ENCODE measurements around the gene TECPR2.
"Not testable (repeated sequence)": the region's sequence is repeated elsewhere in the genome, so short reads cannot be mapped to it uniquely, and the experiment has no call there.

TECPR2 gene

GRCh38 chr14:102525219-102525928 is 162.6 kb downstream of the TECPR2 start:
- no peak for DNase-seq (ENCODE audit: low read depth in 1 of 2, low spot score in 1 of 2)

- DNase-seq (ENCODE audit: low read depth in 1 of 2, low spot score in 1 of 2) = no peak
Observed at GRCh38 chr14:102525929-102526497, 163.3 kb downstream of the TECPR2 start.

DNA sequence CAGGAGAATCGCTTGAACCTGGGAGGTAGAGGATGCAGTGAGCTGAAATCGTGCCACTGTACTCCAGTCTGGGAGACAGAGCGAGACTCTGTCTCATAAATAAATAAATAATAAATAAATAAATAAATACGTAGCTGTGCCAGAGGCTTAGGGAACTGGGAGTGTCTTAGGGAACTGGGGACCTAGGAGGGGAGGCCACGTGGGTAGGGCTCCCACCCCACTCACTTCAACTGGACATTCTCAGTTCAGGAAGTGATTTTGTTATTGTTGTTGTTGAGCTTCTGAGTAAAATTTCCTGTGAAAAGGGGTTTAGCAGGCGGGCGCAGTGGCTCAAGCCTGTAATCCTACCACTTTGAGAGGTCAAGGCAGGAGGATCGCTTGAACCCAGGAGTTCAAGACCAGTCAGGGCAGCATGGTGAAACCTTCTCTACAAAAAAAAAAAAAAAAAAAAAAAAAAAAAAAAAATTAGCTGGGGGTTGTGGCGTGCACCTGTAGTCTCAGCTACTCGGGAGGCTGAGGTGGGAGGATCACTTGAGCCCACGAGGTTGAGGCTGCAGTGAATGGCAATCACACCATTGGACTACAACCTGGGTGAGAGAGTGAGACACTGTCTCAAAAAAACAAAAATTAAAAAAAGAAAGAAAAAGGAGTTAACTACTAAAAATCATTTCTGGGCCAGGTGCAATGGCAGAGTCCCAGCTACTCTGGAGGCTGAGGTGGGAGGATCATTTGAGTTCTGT is 165.9 kb downstream of the TECPR2 start:
- no peak for DNase-seq (ENCODE audit: low read depth in 1 of 2, low spot score in 1 of 2)

DNA sequence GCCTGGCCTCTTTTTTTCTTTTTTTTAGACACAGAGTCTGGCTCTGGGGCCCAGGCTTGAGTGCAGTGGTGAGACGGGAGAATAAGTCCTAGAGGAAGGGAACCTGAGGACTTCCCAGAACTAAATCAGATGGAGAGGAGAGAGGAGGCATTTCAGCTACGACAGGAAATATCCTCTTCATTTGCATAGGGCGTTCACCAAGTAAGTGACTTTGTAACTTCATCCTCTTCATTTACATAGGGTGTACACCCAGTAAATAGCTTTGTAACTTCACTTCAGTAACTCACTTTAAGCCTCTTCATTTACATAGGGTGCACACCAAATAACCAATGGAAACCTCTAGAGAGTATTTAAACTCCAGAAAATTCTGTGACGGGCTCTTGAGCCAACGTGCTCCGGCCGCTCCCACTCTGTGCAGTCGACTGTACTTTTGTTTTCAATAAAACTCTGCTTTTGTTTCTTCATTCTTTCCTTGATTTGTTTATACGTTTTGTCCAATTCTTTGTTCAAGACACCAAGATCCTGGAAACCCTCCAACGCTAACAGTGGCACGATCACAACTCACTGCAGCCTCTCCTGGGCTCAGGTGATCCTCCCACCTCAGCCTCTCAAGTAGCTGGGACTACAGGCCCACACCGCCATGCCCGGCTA is 168.2 kb downstream of the TECPR2 start:
- no peak for DNase-seq (ENCODE audit: low read depth in 1 of 2, low spot score in 1 of 2)

- DNase-seq (ENCODE audit: low read depth in 1 of 2, low spot score in 1 of 2) = no peak
Observed at GRCh38 chr14:102532204-102532658, 169.5 kb downstream of the TECPR2 start.

GRCh38 chr14:102537981-102538601 is 175.3 kb downstream of the TECPR2 start:
- DNase-seq (ENCODE audit: low read depth in 1 of 2, low spot score in 1 of 2) = no peak

GRCh38 chr14:102538602-102539543 is 176.1 kb downstream of the TECPR2 start:
- DNase-seq (ENCODE audit: low read depth in 1 of 2, low spot score in 1 of 2) = no peak

DNA sequence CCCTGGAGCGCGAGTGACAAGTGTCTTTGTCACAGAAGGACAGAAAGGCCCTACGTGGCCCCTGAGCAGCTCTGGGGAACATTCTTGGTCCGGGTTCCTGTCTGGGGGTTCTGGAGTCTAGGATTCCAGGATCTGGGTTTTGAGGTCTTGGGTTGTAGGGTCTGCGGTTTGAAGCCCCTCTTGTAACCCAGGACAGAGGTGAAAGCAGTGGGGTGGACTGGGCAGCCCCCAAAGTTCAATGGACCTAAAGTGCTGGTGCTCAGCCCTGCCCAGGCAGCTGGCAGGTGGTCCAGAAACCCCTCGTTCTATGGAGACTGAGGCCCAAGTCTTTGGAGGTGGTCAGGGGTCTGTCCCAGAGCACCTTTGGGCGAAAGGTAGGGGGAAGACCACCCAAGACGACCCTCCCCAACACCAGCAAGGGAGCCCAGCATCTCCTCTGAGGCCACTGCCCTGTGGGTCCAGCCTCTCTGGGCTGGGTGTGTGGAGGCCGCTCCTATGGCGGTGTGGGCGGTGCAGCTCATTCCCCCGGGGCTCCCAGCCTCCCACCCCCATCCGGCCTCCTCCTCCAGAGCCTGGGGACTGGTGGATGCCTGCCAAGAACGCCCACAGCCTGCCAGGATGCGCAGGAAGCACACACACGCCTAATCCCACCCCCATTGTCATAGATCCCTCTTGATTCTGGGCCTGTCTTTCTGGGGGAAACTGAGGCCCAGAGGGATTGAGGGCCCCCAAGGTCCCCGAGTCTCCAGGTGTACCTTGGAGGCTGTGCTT is 177.0 kb downstream of the TECPR2 start:
- DNase-seq (ENCODE audit: low read depth in 1 of 2, low spot score in 1 of 2) = no peak

DNA sequence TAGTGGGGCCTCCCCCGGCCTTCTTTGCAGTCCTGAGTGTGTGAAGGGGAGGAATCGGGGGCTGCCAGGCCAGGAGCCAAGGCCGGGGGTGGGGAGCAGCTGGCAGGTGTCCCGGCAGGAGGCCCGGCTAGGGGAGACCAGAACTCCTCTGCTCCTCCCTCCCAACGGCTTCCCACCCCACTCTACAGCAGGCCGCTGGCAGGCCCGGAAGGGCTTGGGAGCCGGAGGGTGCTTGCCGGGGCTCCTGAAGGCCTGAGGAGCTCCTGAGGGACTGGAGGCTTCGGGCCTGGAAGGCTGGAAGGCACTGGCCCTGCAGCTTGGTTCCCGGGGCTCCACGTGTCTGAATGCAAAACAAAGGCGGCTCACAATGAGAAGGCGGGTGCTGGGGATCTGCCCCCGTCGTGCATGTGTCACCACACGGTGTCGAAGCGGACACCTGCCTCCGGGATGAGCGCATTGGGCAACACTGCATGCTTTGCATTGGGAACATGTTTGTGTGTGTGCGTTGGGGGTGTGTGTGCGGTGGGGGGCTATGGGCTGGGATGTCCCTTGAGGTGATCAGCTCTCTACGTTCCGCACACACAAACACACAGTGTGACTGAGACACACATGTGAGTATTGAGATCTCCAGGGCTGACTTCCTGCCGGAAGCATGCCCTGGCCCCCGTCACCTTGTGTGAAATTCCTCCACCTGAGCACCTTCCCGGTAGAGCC is 177.7 kb downstream of the TECPR2 start:
- no peak for DNase-seq (ENCODE audit: low read depth in 1 of 2, low spot score in 1 of 2)

GRCh38 chr14:102541029-102541491 is 178.3 kb downstream of the TECPR2 start:
- DNase-seq (ENCODE audit: low read depth in 1 of 2, low spot score in 1 of 2) = not testable (repeated sequence)

GRCh38 chr14:102541771-102542170 is 179.0 kb downstream of the TECPR2 start:
- DNase-seq (ENCODE audit: low read depth in 1 of 2, low spot score in 1 of 2) = no peak

GRCh38 chr14:102544046-102544746 is 181.5 kb downstream of the TECPR2 start:
- no peak for DNase-seq (ENCODE audit: low read depth in 1 of 2, low spot score in 1 of 2)

GRCh38 chr14:102544747-102545460 is 182.2 kb downstream of the TECPR2 start:
- DNase-seq (ENCODE audit: low read depth in 1 of 2, low spot score in 1 of 2) = no peak

DNA sequence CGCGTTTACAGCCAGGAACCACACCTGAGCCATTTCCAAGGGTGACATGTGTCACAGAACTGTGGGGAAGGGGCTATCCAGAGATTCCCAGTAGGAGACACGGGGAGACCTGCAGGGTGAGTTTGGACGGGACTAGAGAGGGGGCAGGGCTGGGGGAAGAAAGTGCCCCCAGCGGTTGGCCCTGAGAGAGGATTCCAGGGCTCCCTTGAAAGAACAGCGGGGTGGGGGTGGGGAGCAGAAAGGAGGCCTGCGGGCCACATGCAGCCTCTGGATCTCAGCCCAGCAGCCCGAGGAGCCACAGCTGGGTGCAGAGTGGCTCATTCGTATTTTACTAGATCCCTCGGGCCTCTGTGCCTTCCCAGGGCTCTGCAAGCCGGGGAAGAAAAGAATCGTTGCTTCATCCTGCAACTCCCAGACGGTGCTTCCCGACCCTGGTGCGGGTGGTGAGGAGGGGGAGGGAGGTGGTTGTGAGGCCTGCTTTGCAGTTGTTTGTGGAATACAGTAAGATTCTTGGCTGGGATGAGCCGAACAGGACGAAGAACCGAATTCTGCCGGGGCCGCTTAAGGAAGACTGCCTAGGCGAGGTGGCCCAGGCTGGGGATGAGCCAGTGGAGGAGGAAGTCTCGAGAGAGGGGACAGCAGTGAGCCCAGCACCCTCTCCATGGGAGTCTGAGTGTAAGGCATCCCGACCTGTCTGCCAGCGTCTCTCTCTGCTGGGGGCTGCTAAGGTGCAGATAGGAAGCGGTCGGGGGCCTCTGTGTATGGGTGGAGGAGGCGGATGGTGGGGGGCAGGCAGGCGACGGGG is 182.9 kb downstream of the TECPR2 start:
- DNase-seq (ENCODE audit: low read depth in 1 of 2, low spot score in 1 of 2) = no peak

GRCh38 chr14:102548616-102549240 is 186.0 kb downstream of the TECPR2 start:
- no peak for DNase-seq (ENCODE audit: low read depth in 1 of 2, low spot score in 1 of 2)

DNA sequence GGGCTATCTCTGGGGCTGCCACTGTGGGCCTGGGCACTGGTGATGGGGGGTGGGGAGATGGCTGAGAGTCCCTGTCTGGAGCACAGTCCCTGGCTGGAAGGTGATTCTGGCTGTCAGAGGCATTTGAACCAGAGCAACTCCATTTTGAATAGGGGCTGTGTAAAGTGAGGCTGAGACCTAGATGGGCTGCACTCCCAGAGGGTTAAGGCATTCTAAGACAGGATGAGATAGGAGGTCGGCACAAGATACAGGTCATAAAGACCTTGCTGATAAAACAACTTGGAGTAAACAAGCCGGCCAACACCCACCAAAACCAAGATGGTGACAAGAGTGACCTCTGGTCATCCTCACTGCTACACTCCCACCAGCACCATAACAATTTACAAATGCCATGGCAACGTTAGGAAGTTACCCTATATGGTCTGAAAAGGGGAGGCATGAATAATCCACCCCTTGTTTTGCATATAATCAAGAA is 188.2 kb downstream of the TECPR2 start:
- DNase-seq (ENCODE audit: low read depth in 1 of 2, low spot score in 1 of 2) = not testable (repeated sequence)
